ENCODE measurements around the gene NXPE1. TPM values are rescaled to one million over a fixed set of nuclear protein-coding genes. Genes with fewer than 3 reads are reported as not detected.

Gene NXPE1
- total RNA-seq, 1 donor from 2014 or later: not detected

DNA sequence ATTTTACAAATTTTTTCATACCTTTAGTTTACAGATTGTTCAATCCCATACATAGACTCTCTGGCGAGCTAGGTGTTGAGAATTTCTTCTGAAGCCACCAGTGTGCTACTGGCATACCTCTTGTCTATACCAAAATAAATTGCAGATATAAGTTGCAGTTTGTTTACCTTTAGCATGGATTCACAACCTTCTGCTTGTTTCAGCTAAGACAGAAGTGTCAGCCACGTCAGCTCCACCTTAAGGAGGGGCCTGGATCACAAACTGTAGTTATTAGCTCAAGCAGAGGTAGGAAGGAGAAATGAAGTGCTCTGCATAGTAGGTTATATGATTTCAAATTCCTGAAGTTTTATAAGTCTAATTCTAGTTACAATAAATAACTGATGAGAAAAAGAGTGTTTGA lies 35.9 kb upstream of the NXPE1 start, which contains the start of gene NXPE4:
Gene NXPE4 (minus strand): TSS at position 216 of the 400 bp plus-strand sequence. CDS start 1,027 bp downstream, outside the sequence.
- no peak within 1 kb of the TSS for H3K27ac Mint-ChIP-seq
- no peak within 1 kb of the TSS for H3K4me3 Mint-ChIP-seq (ENCODE audit: low read depth)
- H3K4me1 Mint-ChIP-seq (ENCODE audit: low read depth): no peaks in the 10 kb centered on the region
- TF ChIP-seq CTCF (IDR thresholded peaks at IDR 0.05; ENCODE audit: unreplicated experiment): no peak
- peaks cover 3% of the 10 kb centered on the region for H3K27me3 Mint-ChIP-seq
- DNase-seq (ENCODE audit: low spot score, unreplicated experiment): no peak
- H3K36me3 Mint-ChIP-seq (ENCODE audit: insufficient read depth): no peaks in the 10 kb centered on the region
- no peaks in the 10 kb centered on the region for H3K9me3 Mint-ChIP-seq (ENCODE audit: low read depth)

- no peak for DNase-seq (ENCODE audit: low spot score, unreplicated experiment)
- H3K36me3 Mint-ChIP-seq (ENCODE audit: insufficient read depth): no peaks in the 10 kb centered on the region
- H3K4me3 Mint-ChIP-seq (ENCODE audit: low read depth): no peak overlapping the region
- no peaks in the 10 kb centered on the region for H3K4me1 Mint-ChIP-seq (ENCODE audit: low read depth)
- no peak overlapping the region for H3K27ac Mint-ChIP-seq
- no peaks in the 10 kb centered on the region for H3K9me3 Mint-ChIP-seq (ENCODE audit: low read depth)
- TF ChIP-seq CTCF (IDR thresholded peaks at IDR 0.05; ENCODE audit: unreplicated experiment): no peak
- H3K27me3 Mint-ChIP-seq: peaks cover 3% of the 10 kb centered on the region
These were observed 35.0 kb upstream of the NXPE1 start for GRCh38 chr11:114594703-114595102.

GRCh38 chr11:114587398-114587953 lies 27.8 kb upstream of the NXPE1 start:
- TF ChIP-seq CTCF (IDR thresholded peaks at IDR 0.05; ENCODE audit: unreplicated experiment): no peak

DNA sequence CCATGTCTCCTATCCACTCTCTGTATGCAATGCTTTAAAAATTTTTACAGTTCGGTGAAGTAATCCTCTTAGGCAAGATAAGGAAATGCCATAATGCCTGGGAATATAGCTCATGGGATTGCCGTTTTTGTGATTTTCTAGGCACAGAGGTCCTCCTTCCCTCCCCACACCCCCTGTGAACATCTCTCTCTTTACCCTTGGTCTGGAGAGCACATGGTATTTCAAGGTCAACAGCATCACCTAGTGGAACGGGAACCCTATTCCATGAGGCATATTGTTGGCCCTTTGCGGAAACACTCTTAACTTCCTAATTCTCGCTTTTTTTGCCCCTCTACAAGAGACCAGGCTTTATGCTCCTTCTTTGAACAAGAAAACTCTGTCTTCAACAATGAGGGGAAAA lies 27.1 kb upstream of the NXPE1 start:
- Mint-ChIP-seq H3K9me3 (ENCODE audit: low read depth) (peaks cover 30% of the 10 kb centered on the region), H3K27ac (no peak overlapping the region)

More at GRCh38 chr11:114587398-114587953, 27.8 kb upstream of the NXPE1 start:
- Mint-ChIP-seq H3K9me3 (ENCODE audit: low read depth) (peaks cover 30% of the 10 kb centered on the region), H3K27ac (no peak overlapping the region), H3K27me3 (no peaks in the 10 kb centered on the region), H3K36me3 (ENCODE audit: insufficient read depth) (peaks cover 4% of the 10 kb centered on the region), H3K4me1 (ENCODE audit: low read depth) (no peaks in the 10 kb centered on the region), H3K4me3 (ENCODE audit: low read depth) (no peak overlapping the region)
- no peak for DNase-seq (ENCODE audit: low spot score, unreplicated experiment)

GRCh38 chr11:114571712-114572111 lies 12.0 kb upstream of the NXPE1 start:
- Mint-ChIP-seq H3K36me3 (ENCODE audit: insufficient read depth) (no peaks in the 10 kb centered on the region), H3K27ac (no peak overlapping the region), H3K27me3 (no peaks in the 10 kb centered on the region), H3K4me1 (ENCODE audit: low read depth) (no peaks in the 10 kb centered on the region), H3K4me3 (ENCODE audit: low read depth) (no peak overlapping the region), H3K9me3 (ENCODE audit: low read depth) (peaks cover 16% of the 10 kb centered on the region)
- no peak for TF ChIP-seq CTCF (IDR thresholded peaks at IDR 0.05; ENCODE audit: unreplicated experiment)
- no peak for DNase-seq (ENCODE audit: low spot score, unreplicated experiment)

More for the DNA sequence above, 27.1 kb upstream of the NXPE1 start:
- DNase-seq (ENCODE audit: low spot score, unreplicated experiment): no peak
- peaks cover 4% of the 10 kb centered on the region for H3K36me3 Mint-ChIP-seq (ENCODE audit: insufficient read depth)
- no peak overlapping the region for H3K4me3 Mint-ChIP-seq (ENCODE audit: low read depth)
- no peaks in the 10 kb centered on the region for H3K4me1 Mint-ChIP-seq (ENCODE audit: low read depth)
- H3K27me3 Mint-ChIP-seq: no peaks in the 10 kb centered on the region
- no peak for TF ChIP-seq CTCF (IDR thresholded peaks at IDR 0.05; ENCODE audit: unreplicated experiment)

Measured in progenitor cell of endocrine pancreas (in vitro differentiated cells).